Upper lobe of right lung (tissue), 1 donor: ENCODE data around the gene SLC39A12. TPM values are rescaled to one million over a fixed set of nuclear protein-coding genes. Genes with fewer than 3 reads are reported as not detected.

Experiments
- ATAC-seq: fragments of 200-7000 bp; cut with Tn5 transposase; one replicate; pipeline ENCODE4 v1.9.1; 2020; ENCODE audit warnings: mild to moderate bottlenecking, moderate library complexity
- DNase-seq: peaks from one replicate; pipeline ENCODE4 v3.0.0-alpha.2; 2020
- H3K27ac ChIP-seq: fragments of 200-600 bp; one replicate; pipeline ENCODE4 v1.8.0; 2022
- H3K27me3 ChIP-seq: fragments of 200-600 bp; one replicate; pipeline ENCODE4 v1.8.0; 2022; ENCODE audit warnings: mild to moderate bottlenecking
- H3K36me3 ChIP-seq: fragments of 200-600 bp; one replicate; pipeline ENCODE4 v1.8.0; 2022
- H3K4me1 ChIP-seq: fragments of 200-600 bp; one replicate; pipeline ENCODE4 v1.8.0; 2022
- H3K4me3 ChIP-seq: fragments of 200-600 bp; one replicate; pipeline ENCODE4 v1.8.0; 2022; ENCODE audit warnings: mild to moderate bottlenecking
- H3K9me3 ChIP-seq: fragments of 200-600 bp; one replicate; pipeline ENCODE4 v1.8.0; 2022
- CTCF ChIP-seq: fragments of 200-600 bp; IDR thresholded peaks from one replicate; pipeline ENCODE4 v1.8.0; 2022; ENCODE audit warnings: antibody characterized with exemption
- intact Hi-C: fragments of 100-400 bp; cut with DNase I; formaldehyde crosslinking; loops from one replicate; pipeline ENCODE4 v1.11.0; 2022
- total RNA-seq: library from RNA; stranded (reverse); fragmentation: NEBNext Ultra II Directional; extraction: Animal tissue kit (Norgen Biotek cat#: 25700); gene quantifications from one replicate; pipeline ENCODE4 v1.2.1, GENCODE V29; 2021
- donor health status: DM: no; HTN: yes; CAD: no; lungs with severe emphysema.

SLC39A12 gene
- total RNA-seq, 1 donor from 2014 or later = 0.29 TPM

- Histone ChIP-seq H3K4me3 (no peak overlapping the region), H3K27ac (no peak overlapping the region), H3K9me3 (no peaks in the 10 kb centered on the region), H3K36me3 (no peaks in the 10 kb centered on the region), H3K4me1 (no peaks in the 10 kb centered on the region), H3K27me3 (no peaks in the 10 kb centered on the region)
- intact Hi-C loops = no loop called here
- DNase-seq = no peak
- ATAC-seq = no peak
- TF ChIP-seq CTCF = no peak
These were observed 130.7 kb downstream of the SLC39A12 start for GRCh38 chr10:18082381-18082780.

- no peak for TF ChIP-seq CTCF
- Histone ChIP-seq H3K27ac (no peak overlapping the region), H3K36me3 (no peaks in the 10 kb centered on the region), H3K27me3 (no peaks in the 10 kb centered on the region), H3K9me3 (no peaks in the 10 kb centered on the region), H3K4me1 (no peaks in the 10 kb centered on the region), H3K4me3 (no peak overlapping the region)
- intact Hi-C loops = no loop called here
- no peak for ATAC-seq
- no peak for DNase-seq
These were observed 134.1 kb downstream of the SLC39A12 start for GRCh38 chr10:18085855-18086254.

- no peak for DNase-seq
- no peaks in the 10 kb centered on the region for H3K36me3 ChIP-seq
These were observed 135.0 kb downstream of the SLC39A12 start for GRCh38 chr10:18086746-18087145.

GRCh38 chr10:18087355-18087754 is 135.6 kb downstream of the SLC39A12 start:
- no peaks in the 10 kb centered on the region for H3K36me3 ChIP-seq
- intact Hi-C loops = no loop called here
- ATAC-seq (no peak), DNase-seq (no peak)
- H3K4me1 ChIP-seq = no peaks in the 10 kb centered on the region
- no peak overlapping the region for H3K4me3 ChIP-seq
- no peaks in the 10 kb centered on the region for H3K27me3 ChIP-seq
- H3K9me3 ChIP-seq = no peaks in the 10 kb centered on the region
- no peak for TF ChIP-seq CTCF
- no peak overlapping the region for H3K27ac ChIP-seq

More at GRCh38 chr10:18086746-18087145, 135.0 kb downstream of the SLC39A12 start:
- Histone ChIP-seq H3K27me3 (no peaks in the 10 kb centered on the region), H3K27ac (no peak overlapping the region), H3K4me3 (no peak overlapping the region), H3K9me3 (no peaks in the 10 kb centered on the region), H3K4me1 (no peaks in the 10 kb centered on the region)
- TF ChIP-seq CTCF = no peak
- ATAC-seq = no peak
- intact Hi-C loops = no loop called here

Other genes with a start within 250 kb of the SLC39A12 start
- 5.0 TPM for gene TMEM236, start 199.7 kb upstream of the SLC39A12 start, total RNA-seq
- 370 TPM for gene MRC1, start 142.6 kb upstream of the SLC39A12 start, total RNA-seq
- gene CACNB2, start 188.5 kb downstream of the SLC39A12 start, total RNA-seq = 4.2 TPM